Gastroesophageal sphincter (tissue), 4 donors: ENCODE results near the gene NADK. TPM values are rescaled to one million over a fixed set of nuclear protein-coding genes. Genes with fewer than 3 reads are reported as not detected.

Source experiments
- ATAC-seq: fragments of 150-250 bp; one replicate; pipeline ENCODE4 v1.9.1; 2016; ENCODE audit warnings: mild to moderate bottlenecking, moderate library complexity
- H3K27ac ChIP-seq, 4 donors: fragments of 200-600 bp; sonication (generic) in 3 of 4; 1 replicate in 3 of 4; 2 replicates in 1 of 4; pipeline ENCODE4 v1.5.1; 2016 to 2019
- H3K27me3 ChIP-seq: fragments of 200-600 bp; sonication (generic); one replicate; pipeline ENCODE4 v1.5.1; 2019
- H3K36me3 ChIP-seq, 2 donors: fragments of 200-600 bp; sonication (generic); one replicate each; pipeline ENCODE4 v1.5.1; 2019; ENCODE audit warnings: control low read depth in 1 of 2
- H3K4me1 ChIP-seq, 3 donors: fragments of 200-600 bp; sonication (generic); 1 replicate in 2 of 3; 2 replicates in 1 of 3; pipeline ENCODE4 v1.5.1; 2016 to 2019; ENCODE audit warnings: control low read depth in 2 of 3
- H3K4me3 ChIP-seq, 2 donors: fragments of 200-600 bp; sonication (generic); one replicate each; pipeline ENCODE4 v1.5.1; 2019; ENCODE audit warnings: mild to moderate bottlenecking in 1 of 2, moderate library complexity in 1 of 2
- H3K9me3 ChIP-seq, 3 donors: fragments of 200-600 bp; sonication (generic); one replicate each; pipeline ENCODE4 v1.5.1; 2017 to 2019; ENCODE audit warnings: control low read depth in 2 of 3
- CTCF ChIP-seq, 4 experiments: fragments of 200-600 bp in 2 of 4; fragments of 450-650 bp in 2 of 4; sonication (generic) in 1 of 4; IDR thresholded peaks; one replicate each; pipeline ENCODE4 v1.5.1; 2017 to 2019; ENCODE audit warnings: antibody characterized with exemption in 4 of 4, mild to moderate bottlenecking in 2 of 4, moderate library complexity in 2 of 4
- EP300 ChIP-seq: sonication (generic); formaldehyde crosslinking; IDR thresholded peaks from one replicate; pipeline ENCODE4 v1.6.1; 2017; ENCODE audit warnings: antibody characterized with exemption, mild to moderate bottlenecking
- POLR2A ChIP-seq, 2 donors: fragments of 450-650 bp; IDR thresholded peaks; one replicate each; pipeline ENCODE4 v1.6.1; 2017; ENCODE audit warnings: antibody characterized with exemption in 2 of 2, mild to moderate bottlenecking in 2 of 2, moderate library complexity in 1 of 2
- POLR2AphosphoS5 ChIP-seq: sonication (generic); formaldehyde crosslinking; IDR thresholded peaks from one replicate; pipeline ENCODE4 v1.6.1; 2017; ENCODE audit warnings: antibody characterized with exemption
- WGBS, 2 donors: methylation state at CpG; one replicate each; pipeline ENCODE4 v1.1.5; 2018; ENCODE audit warnings: low coverage in 1 of 2; 5-methylcytosine and 5-hydroxymethylcytosine counted together
- total RNA-seq, 4 donors: library from RNA; depleted of rRNA; stranded (reverse); fragments of >200 nt; gene quantifications; one replicate each; pipeline ENCODE4 v1.1.0, GENCODE V29; 2016

The NADK gene
- total RNA-seq, 4 donors from 2014 or later: 69.8 to 82.5 (median 73.8) TPM

GRCh38 chr1:1756661-1757421 lies 21.4 kb downstream of the NADK start:
- Histone ChIP-seq H3K27ac (no peak overlapping the region), H3K36me3 (peaks cover 0 to 99% of the 10 kb centered on the region in 2 donors), H3K27me3 (no peaks in the 10 kb centered on the region), H3K4me1 (peaks cover 0 to 22% (median 3%) of the 10 kb centered on the region in 3 donors), H3K9me3 (no peaks in the 10 kb centered on the region), H3K4me3 (no peak overlapping the region)
- 100% methylated on average over 4 of the region's 33 CpGs; no CpG with 5 or more reads in 1 of the 2 donors for WGBS, 2 donors
- ATAC-seq: no peak
- TF ChIP-seq EP300: no peak
- TF ChIP-seq POLR2AphosphoS5: no peak
- TF ChIP-seq CTCF (IDR thresholded peaks at IDR 0.05): no peak
- no peak for TF ChIP-seq POLR2A (IDR thresholded peaks at IDR 0.05)

GRCh38 chr1:1755852-1756251 lies 22.4 kb downstream of the NADK start:
- TF ChIP-seq POLR2A (IDR thresholded peaks at IDR 0.05): no peak
- no peak for TF ChIP-seq POLR2AphosphoS5
- TF ChIP-seq EP300: no peak
- no peak for TF ChIP-seq CTCF (IDR thresholded peaks at IDR 0.05)
- H3K36me3 ChIP-seq: peaks cover 0 to 89% of the 10 kb centered on the region in 2 donors
- no peaks in the 10 kb centered on the region for H3K9me3 ChIP-seq
- WGBS, 2 donors: 100% methylated on average over 1 of the region's 15 CpGs; no CpG with 5 or more reads in 1 of the 2 donors
- H3K4me3 ChIP-seq: no peak overlapping the region
- ATAC-seq: no peak
- H3K27ac ChIP-seq: no peak overlapping the region
- no peaks in the 10 kb centered on the region for H3K27me3 ChIP-seq
- H3K4me1 ChIP-seq: peaks cover 0 to 22% (median 3%) of the 10 kb centered on the region in 3 donors

- Histone ChIP-seq H3K4me3 (no peak overlapping the region), H3K27me3 (no peaks in the 10 kb centered on the region), H3K36me3 (peaks cover 0 to 85% of the 10 kb centered on the region in 2 donors), H3K4me1 (peaks cover 0 to 22% (median 3%) of the 10 kb centered on the region in 3 donors), H3K9me3 (no peaks in the 10 kb centered on the region), H3K27ac (no peak overlapping the region)
- ATAC-seq: no peak
- TF ChIP-seq POLR2A (IDR thresholded peaks at IDR 0.05) (no peak), POLR2AphosphoS5 (no peak), CTCF (IDR thresholded peaks at IDR 0.05) (no peak), EP300 (no peak)
- 96% methylated on average over 4 of the region's 19 CpGs; no CpG with 5 or more reads in 1 of the 2 donors for WGBS, 2 donors
Measured at GRCh38 chr1:1755426-1755825, 22.8 kb downstream of the NADK start.

GRCh38 chr1:1754051-1754815 lies 24.0 kb downstream of the NADK start:
- TF ChIP-seq POLR2AphosphoS5: no peak
- no peak for TF ChIP-seq EP300
- no peak for TF ChIP-seq POLR2A (IDR thresholded peaks at IDR 0.05)
- no peak for TF ChIP-seq CTCF (IDR thresholded peaks at IDR 0.05)
- Histone ChIP-seq H3K27ac (no peak overlapping the region), H3K4me3 (no peak overlapping the region), H3K4me1 (peaks cover 0 to 17% (median 3%) of the 10 kb centered on the region in 3 donors), H3K9me3 (no peaks in the 10 kb centered on the region), H3K27me3 (no peaks in the 10 kb centered on the region), H3K36me3 (peaks cover 0 to 73% of the 10 kb centered on the region in 2 donors)
- ATAC-seq: no peak
- 81% methylated on average over 6 of the region's 49 CpGs; no CpG with 5 or more reads in 1 of the 2 donors for WGBS, 2 donors
